Neural progenitor cell (in vitro differentiated cells): ENCODE data around the gene KLHL29. TPM values are rescaled to one million over a fixed set of nuclear protein-coding genes. Genes with fewer than 3 reads are reported as not detected.

Experiments
- DNase-seq: peaks from one replicate; pipeline ENCODE4 v3.0.0-alpha.2; 2016; ENCODE audit warnings: low spot score
- H2AFZ ChIP-seq: fragments of 200-600 bp; sonication (generic); replicated peaks from 2 replicates; pipeline ENCODE4 v1.6.1; 2016; ENCODE audit warnings: antibody characterized with exemption
- H3F3A ChIP-seq: fragments of 200-600 bp; sonication (generic); 2 replicates; pipeline ENCODE4 v1.6.1; 2016; ENCODE audit warnings: antibody characterized with exemption, low read depth
- H3K27ac ChIP-seq: fragments of 200-600 bp; sonication (generic); 2 replicates; pipeline ENCODE4 v1.5.1; 2016; ENCODE audit warnings: mild to moderate bottlenecking
- H3K27me3 ChIP-seq: fragments of 200-600 bp; sonication (generic); 2 replicates; pipeline ENCODE4 v1.6.1; 2016; ENCODE audit warnings: mild to moderate bottlenecking, moderate library complexity
- H3K36me3 ChIP-seq: fragments of 200-600 bp; sonication (generic); 2 replicates; pipeline ENCODE4 v1.5.1; 2016
- H3K4me1 ChIP-seq: fragments of 200-600 bp; sonication (generic); 2 replicates; pipeline ENCODE4 v1.6.1; 2016; ENCODE audit warnings: mixed run types
- H3K4me2 ChIP-seq: fragments of 200-600 bp; sonication (generic); 2 replicates; pipeline ENCODE4 v1.6.1; 2016
- H3K4me3 ChIP-seq: fragments of 200-600 bp; sonication (generic); 2 replicates; pipeline ENCODE4 v1.5.1; 2016
- H3K79me2 ChIP-seq: fragments of 200-600 bp; sonication (generic); 2 replicates; pipeline ENCODE4 v1.6.1; 2016; ENCODE audit warnings: low read depth
- H3K9ac ChIP-seq: fragments of 200-600 bp; sonication (generic); 2 replicates; pipeline ENCODE4 v1.6.1; 2016
- H3K9me3 ChIP-seq: fragments of 200-600 bp; sonication (generic); 2 replicates; pipeline ENCODE4 v1.5.1; 2016; ENCODE audit warnings: low read depth
- H4K20me1 ChIP-seq: fragments of 200-600 bp; sonication (generic); 2 replicates; pipeline ENCODE4 v1.6.1; 2016; ENCODE audit warnings: low read depth
- H3K27ac Mint-ChIP-seq: 3 replicates; pipeline ENCODE4 v1.8.0; 2021; ENCODE audit warnings: mixed read lengths
- H3K27me3 Mint-ChIP-seq: 2 replicates; pipeline ENCODE4 v1.8.0; 2022; ENCODE audit warnings: low read depth, mild to moderate bottlenecking, inconsistent platforms, moderate library complexity, mixed read lengths; ENCODE audit not compliant: insufficient read depth
- H3K36me3 Mint-ChIP-seq: 3 replicates; pipeline ENCODE4 v1.8.0; 2021; ENCODE audit warnings: mixed read lengths
- H3K4me1 Mint-ChIP-seq: 3 replicates; pipeline ENCODE4 v1.8.0; 2021; ENCODE audit warnings: mixed read lengths
- H3K4me3 Mint-ChIP-seq: 3 replicates; pipeline ENCODE4 v1.8.0; 2021; ENCODE audit warnings: mild to moderate bottlenecking, moderate library complexity, mixed read lengths
- H3K9me3 Mint-ChIP-seq: 3 replicates; pipeline ENCODE4 v1.8.0; 2020; ENCODE audit warnings: mixed read lengths
- CTCF ChIP-seq: fragments of 200-600 bp; sonication (generic); IDR thresholded peaks from 2 replicates; pipeline ENCODE4 v1.5.1; 2017; ENCODE audit warnings: antibody characterized with exemption, mild to moderate bottlenecking
- EZH2 ChIP-seq: fragments of 200-600 bp; sonication (generic); IDR thresholded peaks from 2 replicates; pipeline ENCODE4 v1.6.1; 2017; ENCODE audit warnings: antibody characterized with exemption, mild to moderate bottlenecking, moderate library complexity
- EZH2phosphoT487 ChIP-seq: fragments of 200-600 bp; sonication (generic); IDR thresholded peaks from 2 replicates; pipeline ENCODE4 v1.6.1; 2017; ENCODE audit warnings: antibody characterized with exemption
- total RNA-seq: library from RNA; depleted of rRNA; stranded (reverse); fragments of >200 nt; gene quantifications from 2 replicates; pipeline ENCODE4 v1.2.3, GENCODE V29; 2015; ENCODE audit warnings: low replicate concordance

KLHL29 gene
- total RNA-seq, 1 donor from 2014 or later: 1.6 TPM

GRCh38 chr2:23487735-23488492 lies 102.9 kb downstream of the KLHL29 start:
- Mint-ChIP-seq H3K4me1 (peaks cover 74% of the 10 kb centered on the region), H3K36me3 (no peaks in the 10 kb centered on the region), H3K27me3 (peaks cover 13% of the 10 kb centered on the region), H3K27ac (no peak overlapping the region), H3K9me3 (no peaks in the 10 kb centered on the region), H3K4me3 (no peak overlapping the region)
- Histone ChIP-seq H3K79me2 (no peaks in the 10 kb centered on the region), H3K27ac (no peak overlapping the region), H3K27me3 (no peaks in the 10 kb centered on the region), H2AFZ (no peak overlapping the region), H3K9ac (no peak overlapping the region), H3F3A (no peaks in the 10 kb centered on the region), H3K4me3 (no peak overlapping the region), H3K4me1 (peaks cover 23% of the 10 kb centered on the region), H3K4me2 (no peak overlapping the region), H4K20me1 (no peaks in the 10 kb centered on the region), H3K9me3 (no peaks in the 10 kb centered on the region), H3K36me3 (no peaks in the 10 kb centered on the region)
- DNase-seq: no peak
- TF ChIP-seq EZH2phosphoT487 (no peak), CTCF (no peak), EZH2 (no peak)

- DNase-seq: no peak
- Histone ChIP-seq H3K27ac (no peak overlapping the region), H2AFZ (no peak overlapping the region), H3K4me3 (no peak overlapping the region), H3F3A (no peaks in the 10 kb centered on the region), H4K20me1 (no peaks in the 10 kb centered on the region), H3K4me1 (peaks cover 25% of the 10 kb centered on the region), H3K9ac (no peak overlapping the region), H3K4me2 (no peak overlapping the region), H3K27me3 (no peaks in the 10 kb centered on the region), H3K36me3 (no peaks in the 10 kb centered on the region), H3K79me2 (no peaks in the 10 kb centered on the region), H3K9me3 (no peaks in the 10 kb centered on the region)
- Mint-ChIP-seq H3K4me3 (no peak overlapping the region), H3K9me3 (no peaks in the 10 kb centered on the region), H3K27me3 (peaks cover 15% of the 10 kb centered on the region), H3K27ac (no peak overlapping the region), H3K36me3 (no peaks in the 10 kb centered on the region), H3K4me1 (peaks cover 80% of the 10 kb centered on the region)
- TF ChIP-seq EZH2phosphoT487: no peak
- no peak for TF ChIP-seq EZH2
- no peak for TF ChIP-seq CTCF
Measured at GRCh38 chr2:23488584-23488983, 103.6 kb downstream of the KLHL29 start.

GRCh38 chr2:23489471-23490322 lies 104.7 kb downstream of the KLHL29 start:
- H3K4me2 ChIP-seq: no peak overlapping the region
- TF ChIP-seq EZH2 (no peak), CTCF (no peak), EZH2phosphoT487 (no peak)
- Mint-ChIP-seq H3K36me3 (no peaks in the 10 kb centered on the region), H3K4me3 (no peak overlapping the region), H3K4me1 (peaks cover 83% of the 10 kb centered on the region), H3K27me3 (peaks cover 13% of the 10 kb centered on the region), H3K27ac (peak overlapping the region; percentile 90), H3K9me3 (no peaks in the 10 kb centered on the region)
- H3K27me3 ChIP-seq: no peaks in the 10 kb centered on the region
- H3K79me2 ChIP-seq: no peaks in the 10 kb centered on the region
- no peak for DNase-seq
- no peak overlapping the region for H3K4me3 ChIP-seq
- no peaks in the 10 kb centered on the region for H3F3A ChIP-seq
- H3K4me1 ChIP-seq: peaks cover 27% of the 10 kb centered on the region
- no peaks in the 10 kb centered on the region for H3K36me3 ChIP-seq
- no peaks in the 10 kb centered on the region for H4K20me1 ChIP-seq
- no peaks in the 10 kb centered on the region for H3K9me3 ChIP-seq
- no peak overlapping the region for H3K27ac ChIP-seq
- H3K9ac ChIP-seq: no peak overlapping the region
- no peak overlapping the region for H2AFZ ChIP-seq
